ENCODE results near the gene RAN. TPM values are rescaled to one million over a fixed set of nuclear protein-coding genes. Genes with fewer than 3 reads are reported as not detected.
"Not testable (repeated sequence)": the region's sequence is repeated elsewhere in the genome, so short reads cannot be mapped to it uniquely, and the experiment has no call there.

RAN gene
- total RNA-seq, 4 donors from 2014 or later = 88.3 to 161 (median 148) TPM

DNA sequence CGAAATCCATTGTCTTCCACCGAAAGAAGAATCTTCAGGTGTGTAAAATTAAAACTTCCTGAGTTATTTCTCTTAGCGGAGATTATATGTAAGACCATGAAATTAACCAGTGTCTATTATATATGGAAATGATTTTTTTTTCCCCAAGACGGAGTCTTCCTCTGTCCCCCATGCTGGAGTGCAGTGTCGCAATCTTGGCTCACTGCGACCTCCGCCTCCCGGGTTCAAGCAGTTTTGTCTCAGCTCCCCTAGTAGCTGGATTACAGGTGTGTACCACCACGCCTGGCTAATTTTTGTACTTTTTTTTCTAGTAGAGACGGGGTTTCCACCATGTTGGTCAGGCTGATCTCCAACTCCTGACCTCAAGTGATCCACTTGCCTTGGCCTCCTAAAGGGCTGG is 2.8 kb downstream of the RAN start:
- intact Hi-C loops (cut with DNase I; ENCODE audit: low total_unique reads) = no loop called here
- no peak for DNase-seq (ENCODE audit: low spot score in 2 of 2)
- no peak for TF ChIP-seq POLR2A (IDR thresholded peaks at IDR 0.05)
- TF ChIP-seq, protein P1, sequence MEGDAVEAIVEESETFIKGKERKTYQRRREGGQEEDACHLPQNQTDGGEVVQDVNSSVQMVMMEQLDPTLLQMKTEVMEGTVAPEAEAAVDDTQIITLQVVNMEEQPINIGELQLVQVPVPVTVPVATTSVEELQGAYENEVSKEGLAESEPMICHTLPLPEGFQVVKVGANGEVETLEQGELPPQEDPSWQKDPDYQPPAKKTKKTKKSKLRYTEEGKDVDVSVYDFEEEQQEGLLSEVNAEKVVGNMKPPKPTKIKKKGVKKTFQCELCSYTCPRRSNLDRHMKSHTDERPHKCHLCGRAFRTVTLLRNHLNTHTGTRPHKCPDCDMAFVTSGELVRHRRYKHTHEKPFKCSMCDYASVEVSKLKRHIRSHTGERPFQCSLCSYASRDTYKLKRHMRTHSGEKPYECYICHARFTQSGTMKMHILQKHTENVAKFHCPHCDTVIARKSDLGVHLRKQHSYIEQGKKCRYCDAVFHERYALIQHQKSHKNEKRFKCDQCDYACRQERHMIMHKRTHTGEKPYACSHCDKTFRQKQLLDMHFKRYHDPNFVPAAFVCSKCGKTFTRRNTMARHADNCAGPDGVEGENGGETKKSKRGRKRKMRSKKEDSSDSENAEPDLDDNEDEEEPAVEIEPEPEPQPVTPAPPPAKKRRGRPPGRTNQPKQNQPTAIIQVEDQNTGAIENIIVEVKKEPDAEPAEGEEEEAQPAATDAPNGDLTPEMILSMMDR (IDR thresholded peaks at IDR 0.05) = no peak
- 90 to 93% methylated on average over 10 of the region's 10 CpGs for WGBS, 2 donors
- H3K4me3 ChIP-seq (ENCODE audit: low read depth, poor library complexity, severe bottlenecking) = no peak overlapping the region

DNA sequence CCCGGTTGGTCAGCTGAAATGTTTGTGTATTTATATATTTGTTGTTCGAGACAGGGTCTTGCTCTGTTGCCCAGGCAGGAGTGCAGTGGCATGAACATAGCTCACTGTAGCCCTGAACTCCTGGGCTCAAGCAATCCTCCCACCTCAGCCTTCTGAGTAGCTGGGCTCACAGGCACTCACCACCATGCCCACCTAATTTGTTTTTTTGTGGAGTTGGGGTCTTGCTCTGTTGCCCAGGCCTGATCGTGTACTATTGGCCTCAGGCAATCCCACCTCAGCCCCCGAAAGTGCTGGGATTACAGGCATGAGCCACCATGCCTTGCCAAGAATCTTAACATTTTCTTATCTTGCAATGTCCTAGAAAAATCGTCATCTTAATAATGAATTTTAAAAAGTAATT is 3.3 kb downstream of the RAN start:
- 87% methylated on average over 5 of the region's 5 CpGs for WGBS, 2 donors
- TF ChIP-seq, protein P1 (IDR thresholded peaks at IDR 0.05) = no peak
- no peak for TF ChIP-seq POLR2A (IDR thresholded peaks at IDR 0.05)
- no peak overlapping the region for H3K4me3 ChIP-seq (ENCODE audit: low read depth, poor library complexity, severe bottlenecking)
- no peak for DNase-seq (ENCODE audit: low spot score in 2 of 2)
- intact Hi-C loops (cut with DNase I; ENCODE audit: low total_unique reads) = no loop called here

- H3K4me3 ChIP-seq (ENCODE audit: low read depth, poor library complexity, severe bottlenecking); DNase-seq (ENCODE audit: low spot score in 2 of 2); intact Hi-C loops (cut with DNase I; ENCODE audit: low total_unique reads): not testable (repeated sequence)
- WGBS, 2 donors = 90 to 92% methylated on average over 11 of the region's 11 CpGs
Observed at GRCh38 chr12:130875708-130876107, 3.8 kb downstream of the RAN start.

DNA sequence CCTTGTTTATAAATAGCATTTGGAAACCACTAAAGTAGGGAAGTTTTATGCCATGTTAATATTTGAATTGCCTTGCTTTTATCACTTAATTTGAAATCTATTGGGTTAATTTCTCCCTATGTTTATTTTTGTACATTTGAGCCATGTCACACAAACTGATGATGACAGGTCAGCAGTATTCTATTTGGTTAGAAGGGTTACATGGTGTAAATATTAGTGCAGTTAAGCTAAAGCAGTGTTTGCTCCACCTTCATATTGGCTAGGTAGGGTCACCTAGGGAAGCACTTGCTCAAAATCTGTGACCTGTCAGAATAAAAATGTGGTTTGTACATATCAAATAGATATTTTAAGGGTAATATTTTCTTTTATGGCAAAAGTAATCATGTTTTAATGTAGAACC is 4.4 kb downstream of the RAN start:
- no peak for TF ChIP-seq POLR2A (IDR thresholded peaks at IDR 0.05)
- TF ChIP-seq, protein P1 (IDR thresholded peaks at IDR 0.05) = no peak
- H3K4me3 ChIP-seq (ENCODE audit: low read depth, poor library complexity, severe bottlenecking) = no peak overlapping the region
- intact Hi-C loops (cut with DNase I; ENCODE audit: low total_unique reads) = no loop called here

DNA sequence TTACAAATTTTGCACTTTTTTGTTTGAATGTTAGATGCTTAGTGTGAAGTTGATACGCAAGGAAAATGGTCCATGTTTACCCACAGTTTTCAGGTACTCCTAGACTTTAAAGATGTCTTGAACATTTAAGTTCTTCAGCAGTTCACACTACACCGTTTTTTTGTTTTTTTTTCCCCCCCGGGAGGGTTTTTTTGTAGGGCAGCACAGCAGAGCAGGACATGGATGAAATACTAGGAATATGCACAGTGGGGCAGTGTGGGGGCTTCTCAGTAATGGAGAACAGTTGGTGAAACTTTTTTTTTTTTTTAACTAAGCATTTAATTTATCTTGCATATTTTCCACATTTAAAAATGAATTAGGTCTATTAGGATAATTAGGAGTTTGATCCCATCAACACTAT is 4.9 kb downstream of the RAN start:
- no peak for TF ChIP-seq POLR2A (IDR thresholded peaks at IDR 0.05)
- TF ChIP-seq, protein P1 (IDR thresholded peaks at IDR 0.05) = no peak
- H3K4me3 ChIP-seq (ENCODE audit: low read depth, poor library complexity, severe bottlenecking) = no peak overlapping the region
- intact Hi-C loops (cut with DNase I; ENCODE audit: low total_unique reads) = no loop called here
- WGBS, 2 donors = 73 to 77% methylated on average over 3 of the region's 3 CpGs
- DNase-seq (ENCODE audit: low spot score in 2 of 2) = no peak

More for the DNA sequence above, 4.4 kb downstream of the RAN start:
- no peak for DNase-seq (ENCODE audit: low spot score in 2 of 2)

GRCh38 chr12:130877333-130877732 is 5.5 kb downstream of the RAN start:
- TF ChIP-seq, protein P1 (IDR thresholded peaks at IDR 0.05) = no peak
- TF ChIP-seq POLR2A (IDR thresholded peaks at IDR 0.05) = no peak
- WGBS, 2 donors = 78 to 87% methylated on average over 3 of the region's 3 CpGs
- no peak overlapping the region for H3K4me3 ChIP-seq (ENCODE audit: low read depth, poor library complexity, severe bottlenecking)

More at GRCh38 chr12:130877333-130877732, 5.5 kb downstream of the RAN start:
- intact Hi-C loops (cut with DNase I; ENCODE audit: low total_unique reads) = no loop called here
- no peak for DNase-seq (ENCODE audit: low spot score in 2 of 2)
